ENCODE results near the gene DNAJC11. TPM values are rescaled to one million over a fixed set of nuclear protein-coding genes. Genes with fewer than 3 reads are reported as not detected.

DNAJC11 gene, protein sequence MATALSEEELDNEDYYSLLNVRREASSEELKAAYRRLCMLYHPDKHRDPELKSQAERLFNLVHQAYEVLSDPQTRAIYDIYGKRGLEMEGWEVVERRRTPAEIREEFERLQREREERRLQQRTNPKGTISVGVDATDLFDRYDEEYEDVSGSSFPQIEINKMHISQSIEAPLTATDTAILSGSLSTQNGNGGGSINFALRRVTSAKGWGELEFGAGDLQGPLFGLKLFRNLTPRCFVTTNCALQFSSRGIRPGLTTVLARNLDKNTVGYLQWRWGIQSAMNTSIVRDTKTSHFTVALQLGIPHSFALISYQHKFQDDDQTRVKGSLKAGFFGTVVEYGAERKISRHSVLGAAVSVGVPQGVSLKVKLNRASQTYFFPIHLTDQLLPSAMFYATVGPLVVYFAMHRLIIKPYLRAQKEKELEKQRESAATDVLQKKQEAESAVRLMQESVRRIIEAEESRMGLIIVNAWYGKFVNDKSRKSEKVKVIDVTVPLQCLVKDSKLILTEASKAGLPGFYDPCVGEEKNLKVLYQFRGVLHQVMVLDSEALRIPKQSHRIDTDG
- total RNA-seq (35.3 and 47.9 TPM in 2 replicates), polyA plus RNA-seq (39.5 and 43.0 TPM in 2 replicates)

DNA sequence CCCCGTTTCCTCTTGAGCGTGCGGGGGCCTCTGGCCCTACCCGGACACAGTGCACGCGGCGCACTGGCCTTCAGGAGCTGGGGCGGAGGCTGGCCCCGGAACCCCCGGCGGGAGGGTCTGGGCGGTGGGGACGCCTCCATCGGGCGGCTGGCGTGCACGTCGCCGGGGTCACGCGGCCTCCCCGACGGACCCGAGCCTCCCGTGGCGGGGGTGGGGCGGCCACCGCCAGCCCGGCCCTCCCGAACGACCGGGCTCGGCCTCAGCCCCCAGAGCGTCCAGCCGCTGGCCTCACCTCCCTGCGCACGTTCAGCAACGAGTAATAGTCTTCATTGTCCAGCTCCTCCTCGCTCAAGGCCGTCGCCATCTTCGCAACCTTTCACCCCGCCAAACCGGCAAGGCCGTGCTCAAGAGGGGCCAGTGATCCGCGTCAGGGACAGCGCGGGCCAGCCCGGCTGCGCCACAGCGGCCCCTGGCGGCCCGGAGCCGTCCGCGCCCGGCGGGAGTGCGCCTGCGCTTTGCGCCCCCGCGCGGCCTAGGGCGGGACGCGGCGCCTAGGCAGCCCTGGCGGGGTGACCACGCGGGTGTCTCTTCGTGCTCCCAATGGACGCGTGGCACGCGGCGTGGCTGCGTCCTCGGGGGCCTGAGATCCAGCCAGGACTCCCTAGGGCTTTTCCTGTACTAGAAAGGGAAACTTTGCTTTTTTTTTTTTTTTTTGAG is at the start of gene DNAJC11:
Gene DNAJC11, minus strand, starts transcription at position 380 of the 717 bp plus-strand sequence. Its CDS starts 16 bp downstream, at position 364.
- peaks cover 38% of the 10 kb centered on the region for H3K79me2 ChIP-seq
- H3K9me3 ChIP-seq (ENCODE audit: low read depth), result no peaks in the 10 kb centered on the region
- H3K9me2 ChIP-seq (replicated peaks; ENCODE audit: insufficient read depth), result no peaks in the 10 kb centered on the region
- under 1% methylated on average over 43 of the region's 80 CpGs for WGBS (ENCODE audit: low lambda C conversion rate, missing lambda C conversion rate)
- TF ChIP-seq EZH2 (IDR thresholded peaks at IDR 0.05; ENCODE audit: borderline replicate concordance) (no peak), EZH2phosphoT487 (IDR thresholded peaks at IDR 0.05; ENCODE audit: low read depth, severe bottlenecking, unreplicated experiment) (no peak)
- TF ChIP-seq, protein P1, sequence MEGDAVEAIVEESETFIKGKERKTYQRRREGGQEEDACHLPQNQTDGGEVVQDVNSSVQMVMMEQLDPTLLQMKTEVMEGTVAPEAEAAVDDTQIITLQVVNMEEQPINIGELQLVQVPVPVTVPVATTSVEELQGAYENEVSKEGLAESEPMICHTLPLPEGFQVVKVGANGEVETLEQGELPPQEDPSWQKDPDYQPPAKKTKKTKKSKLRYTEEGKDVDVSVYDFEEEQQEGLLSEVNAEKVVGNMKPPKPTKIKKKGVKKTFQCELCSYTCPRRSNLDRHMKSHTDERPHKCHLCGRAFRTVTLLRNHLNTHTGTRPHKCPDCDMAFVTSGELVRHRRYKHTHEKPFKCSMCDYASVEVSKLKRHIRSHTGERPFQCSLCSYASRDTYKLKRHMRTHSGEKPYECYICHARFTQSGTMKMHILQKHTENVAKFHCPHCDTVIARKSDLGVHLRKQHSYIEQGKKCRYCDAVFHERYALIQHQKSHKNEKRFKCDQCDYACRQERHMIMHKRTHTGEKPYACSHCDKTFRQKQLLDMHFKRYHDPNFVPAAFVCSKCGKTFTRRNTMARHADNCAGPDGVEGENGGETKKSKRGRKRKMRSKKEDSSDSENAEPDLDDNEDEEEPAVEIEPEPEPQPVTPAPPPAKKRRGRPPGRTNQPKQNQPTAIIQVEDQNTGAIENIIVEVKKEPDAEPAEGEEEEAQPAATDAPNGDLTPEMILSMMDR (IDR thresholded peaks at IDR 0.05; ENCODE audit: poor library complexity), result peak; percentile 70
- H3K27ac ChIP-seq, result peak within 1 kb of the TSS; percentile 92
- peaks cover 10% of the 10 kb centered on the region for H3K4me1 ChIP-seq (ENCODE audit: insufficient read depth)
- H3K4me2 ChIP-seq, result peak within 1 kb of the TSS; percentile 92
- H3K4me3 ChIP-seq, result peak within 1 kb of the TSS; percentile 100
- DNase-seq (ENCODE audit: low spot score), result peak; percentile 94
- H2AFZ ChIP-seq, result peak within 1 kb of the TSS; percentile 89
- no peaks in the 10 kb centered on the region for H4K20me1 ChIP-seq (ENCODE audit: insufficient read depth, poor library complexity, severe bottlenecking)
- no peaks in the 10 kb centered on the region for H3K27me3 ChIP-seq
- no peaks in the 10 kb centered on the region for H3K36me3 ChIP-seq (replicated peaks; ENCODE audit: insufficient read depth, low read depth)

DNA sequence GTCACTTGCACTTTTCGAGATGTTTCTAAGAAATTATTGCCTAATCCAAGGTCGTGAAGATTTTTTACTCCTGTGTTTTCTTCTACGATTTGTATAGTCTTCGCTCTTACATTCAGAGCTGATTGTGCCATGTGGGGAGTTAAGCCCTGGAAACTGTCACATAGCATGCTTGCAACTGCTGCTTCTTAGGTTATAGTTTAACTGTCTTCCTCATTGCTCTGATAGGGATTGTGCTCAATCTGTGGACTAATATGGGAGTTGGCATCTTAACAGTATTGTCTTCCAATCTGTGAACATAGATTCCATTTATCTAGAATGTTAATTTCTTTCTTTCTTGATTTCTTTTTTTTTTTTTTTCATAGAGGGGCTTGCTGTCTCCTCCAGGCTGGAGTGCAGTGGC is 48.9 kb upstream of the DNAJC11 start:
- Histone ChIP-seq H4K20me1 (ENCODE audit: insufficient read depth, poor library complexity, severe bottlenecking) (no peaks in the 10 kb centered on the region), H3K9me2 (replicated peaks; ENCODE audit: insufficient read depth) (no peaks in the 10 kb centered on the region), H3K79me2 (no peaks in the 10 kb centered on the region), H3K27me3 (peaks cover 5% of the 10 kb centered on the region), H3K9me3 (ENCODE audit: low read depth) (no peaks in the 10 kb centered on the region), H3K4me1 (ENCODE audit: insufficient read depth) (no peaks in the 10 kb centered on the region), H3K4me3 (no peak overlapping the region), H3K4me2 (no peak overlapping the region), H3K36me3 (replicated peaks; ENCODE audit: insufficient read depth, low read depth) (no peaks in the 10 kb centered on the region), H2AFZ (no peak overlapping the region), H3K27ac (no peak overlapping the region)
- WGBS (ENCODE audit: low lambda C conversion rate, missing lambda C conversion rate), result 85% methylated on average over 4 of the region's 4 CpGs
- no peak for TF ChIP-seq EZH2 (IDR thresholded peaks at IDR 0.05; ENCODE audit: borderline replicate concordance)
- no peak for DNase-seq (ENCODE audit: low spot score)

DNA sequence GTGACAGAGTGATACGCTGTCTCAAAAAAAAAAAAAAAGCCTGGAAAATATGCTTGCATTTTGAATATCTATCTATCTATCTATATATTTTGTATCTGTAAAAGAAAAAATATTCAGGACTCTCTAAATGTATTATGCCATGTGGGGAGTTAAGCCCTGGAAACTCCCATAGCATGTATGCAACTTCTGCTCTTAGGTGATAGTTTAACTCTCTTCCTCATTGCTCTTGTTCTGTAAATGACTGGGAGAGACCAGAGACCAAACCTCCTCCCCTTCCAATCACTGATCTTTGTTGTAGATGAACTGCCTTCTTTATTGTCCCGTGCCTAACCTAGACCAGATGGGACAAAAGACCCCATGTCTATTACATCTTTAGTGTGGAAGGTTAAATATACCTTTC is 46.1 kb upstream of the DNAJC11 start:
- no peak for DNase-seq (ENCODE audit: low spot score)
- Histone ChIP-seq H3K4me2 (no peak overlapping the region), H3K9me3 (ENCODE audit: low read depth) (no peaks in the 10 kb centered on the region), H3K9me2 (replicated peaks; ENCODE audit: insufficient read depth) (no peaks in the 10 kb centered on the region), H3K4me1 (ENCODE audit: insufficient read depth) (no peaks in the 10 kb centered on the region), H2AFZ (no peak overlapping the region), H3K27ac (no peak overlapping the region), H3K27me3 (peaks cover 5% of the 10 kb centered on the region), H3K36me3 (replicated peaks; ENCODE audit: insufficient read depth, low read depth) (no peaks in the 10 kb centered on the region), H4K20me1 (ENCODE audit: insufficient read depth, poor library complexity, severe bottlenecking) (no peaks in the 10 kb centered on the region), H3K79me2 (no peaks in the 10 kb centered on the region), H3K4me3 (no peak overlapping the region)
- TF ChIP-seq, protein P1 (IDR thresholded peaks at IDR 0.05; ENCODE audit: poor library complexity), result no peak
- TF ChIP-seq EZH2phosphoT487 (IDR thresholded peaks at IDR 0.05; ENCODE audit: low read depth, severe bottlenecking, unreplicated experiment) (no peak), EZH2 (IDR thresholded peaks at IDR 0.05; ENCODE audit: borderline replicate concordance) (no peak)
- 86% methylated on average over 2 of the region's 2 CpGs for WGBS (ENCODE audit: low lambda C conversion rate, missing lambda C conversion rate)

All from hepatocyte (in vitro differentiated cells).